ENCODE results near the gene PRKG2.

Gene PRKG2

GRCh38 chr4:81214144-81214880, 710 bp downstream of the PRKG2 start:
- no peak for DNase-seq

DNA sequence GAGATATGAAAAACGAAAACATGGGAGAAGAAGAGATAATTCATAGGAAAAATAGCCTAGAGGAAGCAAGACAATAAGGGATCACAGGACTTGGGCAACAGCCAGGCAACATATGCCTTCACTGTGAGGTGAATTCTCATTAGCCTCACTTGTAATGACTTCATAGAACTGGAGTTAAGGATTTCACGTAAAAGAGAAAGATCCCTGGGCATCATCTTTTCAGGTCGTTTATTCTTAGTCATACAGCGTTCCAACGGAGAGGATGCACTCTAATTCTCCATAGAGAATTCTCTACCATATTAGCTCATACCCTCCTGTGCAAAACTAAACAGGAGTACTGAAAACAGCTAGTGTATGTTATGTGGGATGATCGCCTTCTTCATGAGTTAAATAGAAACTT, 1.4 kb downstream of the PRKG2 start:
- DNase-seq: no peak

GRCh38 chr4:81211956-81212355, 3.1 kb downstream of the PRKG2 start:
- no peak for DNase-seq

- DNase-seq: no peak
Measured at GRCh38 chr4:81207828-81208227, 7.2 kb downstream of the PRKG2 start.

DNA sequence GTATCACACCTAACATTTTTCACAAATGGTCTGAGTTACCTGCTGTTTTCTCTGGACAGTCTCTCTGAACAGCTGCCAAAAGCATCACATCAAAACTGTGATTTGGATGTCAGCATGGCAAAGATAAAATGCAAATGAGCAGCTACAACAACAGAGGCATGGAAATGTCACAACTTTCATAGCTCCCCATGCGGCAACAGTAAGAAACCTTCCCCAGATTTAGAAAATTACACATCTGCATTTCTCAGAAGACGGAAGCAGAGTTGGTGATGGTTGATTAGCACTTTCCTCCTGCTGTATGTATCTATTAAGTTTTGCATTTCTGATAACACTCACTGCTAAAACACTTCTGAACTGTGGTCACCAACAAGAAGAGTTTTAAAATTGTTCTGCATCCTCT, 9.7 kb downstream of the PRKG2 start:
- no peak for DNase-seq

- no peak for DNase-seq
Measured at GRCh38 chr4:81204571-81204970, 10.5 kb downstream of the PRKG2 start.

DNA sequence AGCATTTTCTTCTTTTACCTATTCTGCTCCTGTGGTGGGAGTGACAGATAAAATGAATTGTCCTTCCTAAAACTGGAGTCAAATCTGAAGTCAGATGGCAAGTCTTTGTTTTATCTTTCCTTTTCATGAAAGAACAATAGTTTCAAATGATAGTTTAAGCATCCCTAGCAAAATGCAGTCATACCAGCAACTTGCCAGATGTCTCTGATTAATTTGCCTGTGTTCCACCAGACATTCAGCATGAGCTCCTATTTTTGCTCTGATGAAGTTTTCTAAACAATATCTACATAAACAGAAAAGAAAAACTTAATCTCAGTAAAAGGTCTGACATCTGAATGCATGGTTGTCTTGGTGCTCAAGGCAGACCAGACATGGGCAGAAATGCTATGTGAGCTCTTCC, 15.2 kb downstream of the PRKG2 start:
- DNase-seq: no peak

- DNase-seq: no peak
Measured at GRCh38 chr4:81198609-81199008, 16.4 kb downstream of the PRKG2 start.

GRCh38 chr4:81197864-81198524, 17.0 kb downstream of the PRKG2 start:
- DNase-seq: no peak

DNA sequence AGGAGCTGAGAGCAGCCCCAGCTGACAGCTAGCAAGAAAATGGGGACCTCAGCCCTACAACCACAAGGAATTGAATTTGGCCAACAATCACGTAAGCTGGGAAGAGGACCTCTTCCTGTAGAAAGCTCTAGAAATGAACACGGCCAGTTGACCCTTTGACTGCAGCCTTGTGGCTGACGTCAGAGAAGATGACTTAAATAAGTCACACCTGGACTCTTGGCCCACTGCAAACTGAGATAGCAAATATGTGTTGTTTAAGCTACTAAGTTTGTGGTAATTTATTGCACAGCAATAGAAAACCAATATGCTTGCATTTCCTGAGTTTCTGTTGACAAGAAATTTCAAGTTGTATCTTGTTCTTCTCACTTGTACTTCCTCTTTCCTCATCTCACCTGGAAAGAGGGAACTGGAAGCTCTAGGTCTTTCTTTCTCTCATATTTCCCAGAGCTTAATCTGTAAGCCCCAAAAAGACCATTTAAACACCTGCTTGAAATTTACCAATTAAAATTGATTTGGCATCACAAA, 18.8 kb downstream of the PRKG2 start:
- DNase-seq: no peak

- no peak for DNase-seq
Measured at GRCh38 chr4:81195475-81195874, 19.5 kb downstream of the PRKG2 start.

DNA sequence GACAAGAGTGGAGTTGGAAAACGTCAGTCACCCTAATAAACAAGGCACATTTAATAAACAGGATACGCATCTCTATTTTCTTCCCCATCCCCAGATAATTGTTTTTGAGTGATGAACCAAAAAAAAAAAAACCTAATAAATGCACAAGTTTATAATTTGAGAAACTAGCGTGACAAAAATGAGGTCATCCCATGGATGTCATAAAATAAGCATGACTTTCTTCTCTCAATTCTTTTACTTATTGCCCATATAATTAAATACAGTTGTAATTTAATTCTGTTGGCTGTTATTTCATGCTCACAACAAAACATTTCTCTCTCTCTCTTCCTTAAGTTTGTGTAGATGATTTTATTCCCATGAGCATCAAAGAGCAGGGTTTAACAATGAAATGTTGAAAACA, 20.7 kb downstream of the PRKG2 start:
- DNase-seq: no peak

- no peak for DNase-seq
Measured at GRCh38 chr4:81180916-81181315, 34.1 kb downstream of the PRKG2 start.

DNA sequence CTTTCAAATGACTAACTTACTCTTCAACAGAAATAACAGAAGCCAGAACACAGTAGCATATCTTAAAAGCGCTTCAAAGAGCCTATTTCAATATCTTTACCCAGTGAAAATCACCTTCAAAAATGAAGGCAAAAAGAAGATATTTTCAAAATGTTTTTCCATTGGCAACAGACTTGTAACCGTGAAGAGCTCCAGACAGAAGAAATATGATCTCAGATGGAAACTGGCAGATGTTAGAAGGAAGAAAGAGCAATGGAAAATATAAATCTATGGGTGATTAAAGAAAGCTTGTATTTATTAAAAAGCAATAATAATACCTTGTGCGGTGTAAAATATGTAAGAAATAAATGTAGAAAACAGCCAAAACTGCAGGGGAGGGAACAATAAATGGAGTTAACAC, 35.7 kb downstream of the PRKG2 start:
- no peak for DNase-seq

DNA sequence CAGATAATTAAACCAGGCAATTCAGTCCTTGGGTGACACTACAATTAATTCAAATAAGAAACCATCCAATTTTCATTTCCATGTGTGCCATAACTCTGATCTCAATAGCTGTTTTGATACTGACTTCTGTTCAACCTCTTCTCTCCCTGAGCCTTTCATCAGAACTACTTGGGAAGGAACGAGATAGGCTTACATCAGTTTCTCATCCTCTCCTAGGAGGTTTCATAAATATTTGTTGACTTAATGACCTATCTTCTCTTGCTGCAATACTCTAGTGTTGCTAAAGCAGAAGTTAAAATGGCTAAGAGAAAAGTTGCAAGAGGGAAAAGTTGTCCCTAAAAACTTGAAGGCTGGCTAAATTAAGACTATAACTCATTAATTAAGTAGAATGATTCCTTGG, 41.8 kb downstream of the PRKG2 start:
- DNase-seq: no peak

- DNase-seq: no peak
Measured at GRCh38 chr4:81166458-81167160, 48.4 kb downstream of the PRKG2 start.

DNA sequence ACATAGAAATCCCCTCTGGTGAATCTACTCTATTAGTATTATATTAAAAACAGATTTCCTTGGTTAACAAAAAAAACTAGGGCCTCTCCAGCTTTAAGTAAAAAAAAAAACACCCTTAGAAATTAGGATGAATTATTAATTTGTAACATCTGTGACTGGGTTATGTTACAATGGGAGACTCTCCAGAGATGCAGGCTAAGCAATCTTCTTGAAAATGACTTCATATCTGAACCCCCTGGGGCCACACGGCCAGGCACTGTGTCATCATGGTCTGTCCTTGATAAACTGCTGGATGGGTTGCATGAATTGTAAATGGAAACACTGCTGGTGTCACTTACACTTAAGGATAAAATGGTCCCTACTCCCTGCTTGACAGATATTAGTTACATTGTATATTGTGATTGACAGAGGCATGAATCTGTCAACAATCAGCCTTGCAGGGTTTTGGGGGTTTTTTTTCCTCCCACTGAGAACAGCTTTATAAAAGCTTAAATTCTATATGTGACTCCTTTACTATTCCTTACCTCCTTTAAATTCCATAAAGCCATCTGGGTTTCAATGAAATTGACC, 49.1 kb downstream of the PRKG2 start:
- DNase-seq: no peak

GRCh38 chr4:81164623-81165416, 50.2 kb downstream of the PRKG2 start:
- DNase-seq: no peak

DNA sequence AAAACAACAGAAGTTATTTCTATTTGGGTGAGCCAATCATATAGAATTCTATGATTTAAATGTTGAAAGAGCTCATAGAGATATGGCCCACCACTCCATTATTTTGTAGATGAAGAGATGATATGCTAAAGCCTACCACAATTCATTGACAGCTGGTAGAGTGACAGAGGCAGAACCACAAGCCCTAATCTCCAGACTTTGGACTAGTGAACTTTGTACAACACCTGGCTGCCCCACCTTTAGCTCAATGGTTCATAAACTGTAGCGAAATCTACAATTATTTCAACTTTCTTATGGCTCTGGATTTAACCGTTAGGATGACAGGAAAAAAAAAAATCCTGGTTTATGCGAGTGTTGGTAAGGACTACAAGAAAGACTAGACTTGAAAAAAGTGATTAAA, 50.9 kb downstream of the PRKG2 start:
- DNase-seq: no peak

DNA sequence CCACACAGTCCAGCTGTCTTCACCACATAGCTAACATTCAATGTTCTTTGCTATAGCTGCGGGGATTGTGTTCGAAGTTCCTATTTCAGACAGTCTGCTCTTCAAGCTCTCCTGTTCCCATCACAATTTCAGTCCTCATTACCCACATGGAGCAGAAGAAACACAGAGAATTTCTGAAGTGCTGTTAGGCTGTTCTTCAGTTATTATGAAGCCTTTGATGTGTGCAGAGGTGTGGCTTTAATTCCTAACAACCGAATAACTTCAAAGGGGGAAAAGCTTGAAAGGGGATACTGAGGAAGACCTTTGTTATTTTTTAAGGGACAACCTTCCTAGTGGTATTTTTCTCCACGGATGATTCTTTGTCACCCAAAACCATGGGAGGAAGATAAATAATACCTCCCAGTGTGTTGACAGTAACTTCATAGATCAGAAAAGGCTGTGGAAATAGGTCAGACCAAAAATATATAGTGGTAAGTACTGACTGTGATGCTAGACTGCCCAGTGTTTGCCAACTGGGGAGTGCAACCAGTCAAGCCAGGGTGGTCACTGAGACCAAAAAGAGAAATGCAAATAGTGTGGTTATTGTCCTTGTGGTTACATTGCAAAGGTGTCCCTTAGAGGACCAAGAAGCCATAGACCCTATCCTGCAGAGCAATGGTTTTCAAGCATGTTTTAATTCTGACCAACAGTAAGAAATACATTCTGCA, 52.1 kb downstream of the PRKG2 start:
- no peak for DNase-seq

- peak; percentile 5 for DNase-seq
Measured at GRCh38 chr4:81153714-81154323, 61.2 kb downstream of the PRKG2 start.
